HepG2 (cell line): Measurements from ENCODE around the gene YPEL5. TPM values are rescaled to one million over a fixed set of nuclear protein-coding genes. Genes with fewer than 3 reads are reported as not detected.

ENCODE experiments used
- ATAC-seq: fragments of 200-7000 bp; cut with Tn5 transposase; 3 replicates; pipeline ENCODE4 v1.9.1; 2020; ENCODE audit warnings: mild to moderate bottlenecking, moderate library complexity
- BruUV-seq: library from RNA; stranded (reverse); fragments of 400-500 nt; replicated peaks from 2 replicates; lab custom pipeline; 2021; lab: Mats Ljungman, UMichigan
- CTCF ChIA-PET: fragments of 300-600 bp; formaldehyde crosslinking; extraction: SDS; loops from one replicate; lab custom pipeline; 2021; ENCODE audit warnings: low total read pairs, inconsistent platforms, low intra/inter-chr PET ratio; lab: Yijun Ruan, JAX
- POLR2A ChIA-PET: fragments of 350-600 bp; sonication (Branson Sonifier 250); formaldehyde crosslinking; loops from one replicate; lab custom pipeline; 2020; ENCODE audit warnings: antibody characterized with exemption, inconsistent platforms; lab: Yijun Ruan, JAX
- DNase-seq: peaks from one replicate; pipeline ENCODE4 v3.0.0-alpha.2; 2015; ENCODE audit warnings: low spot score
- FAIRE-seq: peaks from 3 replicates; lab custom pipeline; 2011; peaks lifted over from hg19 to GRCh38; lab: Jason Lieb, UNC
- H2AFZ ChIP-seq: one replicate; pipeline ENCODE4 v1.6.1; 2011; ENCODE audit warnings: low read length, inconsistent platforms
- H3K27ac ChIP-seq: fragments of 300-600 bp; 3 replicates; pipeline ENCODE4 v1.8.0; 2011; ENCODE audit warnings: mixed run types, mild to moderate bottlenecking, mixed read lengths, low read length, inconsistent platforms; ENCODE audit not compliant: insufficient read depth; ENCODE audit errors: extremely low read length
- H3K27me3 ChIP-seq, 2 experiments: fragments of 200-600 bp in 1 of 2; 2 replicates in 1 of 2; 3 replicates in 1 of 2; pipeline versions ENCODE4 v1.6.0 to v1.8.0; 2011; ENCODE audit warnings: low read length in 2 of 2, mild to moderate bottlenecking in 2 of 2, moderate library complexity in 2 of 2, inconsistent platforms in 1 of 2; ENCODE audit not compliant: insufficient read depth in 2 of 2, control insufficient read depth in 1 of 2
- H3K36me3 ChIP-seq, 2 experiments: fragments of 200-600 bp in 1 of 2; replicated peaks in 1 of 2; 2 replicates in 1 of 2; 3 replicates in 1 of 2; pipeline versions ENCODE4 v1.5.1 to v1.8.0; 2011; ENCODE audit warnings: low read length in 2 of 2, inconsistent platforms in 1 of 2; ENCODE audit not compliant: insufficient read depth in 2 of 2, control insufficient read depth in 1 of 2
- H3K4me1 ChIP-seq: 2 replicates; pipeline ENCODE4 v1.5.1; 2012; ENCODE audit warnings: low read length, inconsistent platforms; ENCODE audit not compliant: insufficient read depth
- H3K4me2 ChIP-seq: 2 replicates; pipeline ENCODE4 v1.6.0; 2011; ENCODE audit warnings: low read depth, low read length, inconsistent platforms
- H3K4me3 ChIP-seq, 3 experiments: fragments of 200-600 bp in 1 of 3; sonication (generic), shearing (Covaris generic) in 1 of 3; replicated peaks in 1 of 3; 2 replicates each; pipeline ENCODE4 v1.5.1; 2011 to 2016; ENCODE audit warnings: low read length in 3 of 3, inconsistent platforms in 2 of 3, low read depth in 2 of 3, mild to moderate bottlenecking in 2 of 3, control low read depth in 1 of 3, mixed read lengths in 1 of 3; ENCODE audit not compliant: insufficient read depth in 1 of 3
- H3K79me2 ChIP-seq: one replicate; pipeline ENCODE4 v1.6.1; 2011; ENCODE audit warnings: low read length, inconsistent platforms; ENCODE audit not compliant: insufficient read depth
- H3K9ac ChIP-seq: 2 replicates; pipeline ENCODE4 v1.6.0; 2011; ENCODE audit warnings: mild to moderate bottlenecking, low read depth, low read length, inconsistent platforms; ENCODE audit not compliant: insufficient read depth
- H3K9me3 ChIP-seq: 2 replicates; pipeline ENCODE4 v1.5.1; 2012; ENCODE audit warnings: mild to moderate bottlenecking, low read length
- H4K20me1 ChIP-seq: 2 replicates; pipeline ENCODE4 v1.6.0; 2011; ENCODE audit warnings: inconsistent platforms, mild to moderate bottlenecking, low read length, moderate library complexity; ENCODE audit not compliant: insufficient read depth
- CREB1 ChIP-seq, 2 experiments: fragments of 450-650 bp in 1 of 2; IDR thresholded peaks; 2 replicates each; pipeline ENCODE4 v1.6.1; 2016 to 2017; ENCODE audit warnings: control low read depth in 1 of 2, mild to moderate bottlenecking in 1 of 2, missing compliant biosample characterization in 1 of 2, missing genetic modification characterization in 1 of 2
- HNRNPL ChIP-seq: fragments of 200-400 bp; formaldehyde crosslinking; IDR thresholded peaks from 2 replicates; pipeline ENCODE4 v1.6.1; 2017; ENCODE audit warnings: mild to moderate bottlenecking, low read depth, low read length
- NAIF1 ChIP-seq: sonication (generic); formaldehyde crosslinking; IDR thresholded peaks from 2 replicates; pipeline ENCODE4 v1.5.0; 2020; ENCODE audit warnings: mild to moderate bottlenecking, missing genetic modification reagents, borderline replicate concordance
- ONECUT2 ChIP-seq: sonication (generic); formaldehyde crosslinking; IDR thresholded peaks from 2 replicates; pipeline ENCODE4 v1.4.0; 2020; ENCODE audit warnings: missing genetic modification reagents
- PAF1 ChIP-seq: IDR thresholded peaks from 2 replicates; pipeline ENCODE4 v1.6.1; 2016; ENCODE audit warnings: missing genetic modification reagents, missing compliant biosample characterization
- ZBTB25 ChIP-seq: IDR thresholded peaks from 2 replicates; pipeline ENCODE4 v1.6.1; 2018; ENCODE audit warnings: missing genetic modification reagents
- ZNF136 ChIP-seq: sonication (generic); formaldehyde crosslinking; IDR thresholded peaks from 2 replicates; pipeline ENCODE4 v1.8.1; 2022; ENCODE audit warnings: low read depth, mild to moderate bottlenecking, moderate library complexity, missing genetic modification reagents
- ZSCAN22 ChIP-seq: sonication (generic); formaldehyde crosslinking; IDR thresholded peaks from 2 replicates; pipeline ENCODE4 v1.4.0; 2020; ENCODE audit warnings: mild to moderate bottlenecking, missing genetic modification reagents
- WGBS: methylation state at CpG from one replicate; pipeline ENCODE4 v1.1.6; 2017; ENCODE audit warnings: low lambda C conversion rate; 5-methylcytosine and 5-hydroxymethylcytosine counted together
- in situ Hi-C: cut with HindIII; loops from 2 replicates; pipeline ENCODE4 v1.10.0; 2017; ENCODE audit warnings: low pct_unique_long_range_greater_than_20kb; ENCODE audit not compliant: extremely low pct_ligation_motif_present
- intact Hi-C: fragments of 100-400 bp; cut with micrococcal nuclease; formaldehyde crosslinking; loops from one replicate; pipeline ENCODE4 v1.10.0; 2022; ENCODE audit not compliant: unreplicated experiment
- polyA plus RNA-seq, 8 experiments: library from polyadenylated mRNA; depleted of rRNA in 3 of 8; stranded (reverse) in 7 of 8; unstranded in 1 of 8; fragments of >200 nt; fragmentation: Illumina TruSeq in 4 of 8; extraction: Trizol in 4 of 8; gene quantifications; 2 replicates each; pipeline versions ENCODE4 v1.2.1 to v1.2.3, GENCODE V29; 2011 to 2016; ENCODE audit warnings: low read depth in 4 of 8, missing spikeins in 1 of 8, mixed read lengths in 1 of 8; ENCODE audit not compliant: insufficient read depth in 1 of 8
- total RNA-seq, 5 experiments: library from RNA; depleted of rRNA; stranded (reverse); fragments of >200 nt; fragmentation: Illumina TruSeq; extraction: Trizol; gene quantifications; 2 replicates each; pipeline ENCODE4 v1.2.3, GENCODE V29; 2016; ENCODE audit warnings: low read depth in 1 of 5

The YPEL5 gene
- total and polyA plus RNA-seq, 2 of the 13 experiments (the other 11 are each of a cell fraction or from before 2014, with no cell fraction given), result 12.7 to 49.7 TPM

- Histone ChIP-seq H2AFZ (no peak overlapping the region), H3K4me3 (no peak overlapping the region), H3K27me3 (peaks cover 0 to 19% of the 10 kb centered on the region in 2 experiments; a peak in 1 of 5 replicates), H3K27ac (no peak overlapping the region), H3K9ac (no peak overlapping the region), H3K79me2 (no peaks in the 10 kb centered on the region), H3K36me3 (no peaks in the 10 kb centered on the region), H3K9me3 (no peaks in the 10 kb centered on the region), H4K20me1 (no peaks in the 10 kb centered on the region), H3K4me1 (no peaks in the 10 kb centered on the region), H3K4me2 (no peak overlapping the region)
- ChIA-PET CTCF (no interaction called here), POLR2A (no interaction called here)
- ATAC-seq, result no peak
- in situ Hi-C loops (no loop called here), intact Hi-C loops (no loop called here)
- DNase-seq, result no peak
- TF ChIP-seq HNRNPL, result no peak
- 0 out of 2 replicates have a peak, but pooled peaks have one; percentile 12 for TF ChIP-seq CREB1 (IDR thresholded peaks at IDR 0.05)
- TF ChIP-seq CREB1 (CRISPR knock-in tag; IDR thresholded peaks at IDR 0.05), result no peak
- TF ChIP-seq ZNF136 (CRISPR knock-in tag), result no peak
- TF ChIP-seq ONECUT2 (CRISPR knock-in tag), result no peak
- TF ChIP-seq ZSCAN22 (CRISPR knock-in tag), result no peak
- no peak for TF ChIP-seq PAF1
- no peak for TF ChIP-seq NAIF1 (CRISPR knock-in tag)
- TF ChIP-seq ZBTB25, result no peak
- no peak for FAIRE-seq
- no TSS peak for BruUV-seq
- 17% methylated on average over 4 of the region's 4 CpGs for WGBS
Observed at GRCh38 chr2:30192314-30192713, 45.5 kb downstream of the YPEL5 start.
